Muscle of arm (tissue), 12 donors: ENCODE data around the gene RP9. TPM values are rescaled to one million over a fixed set of nuclear protein-coding genes. Genes with fewer than 3 reads are reported as not detected.
"Not testable (repeated sequence)": the region's sequence is repeated elsewhere in the genome, so short reads cannot be mapped to it uniquely, and the experiment has no call there.

Source experiments
- DNase-seq: peaks from one replicate; pipeline ENCODE4 v3.0.0-alpha.2; 2013
- polyA plus RNA-seq, 12 donors: library from polyadenylated mRNA; unstranded; fragments of 120-200 nt; gene quantifications; one replicate each; pipeline ENCODE4 v1.2.1, GENCODE V29; 2013; ENCODE audit not compliant: insufficient read length in 12 of 12

RP9 gene
- polyA plus RNA-seq, 12 donors, result 21.5 to 32.8 (median 26.7) TPM; not detected in 1

- no peak for DNase-seq
These were observed 625 bp downstream of the RP9 start for GRCh38 chr7:33108554-33109004.

DNA sequence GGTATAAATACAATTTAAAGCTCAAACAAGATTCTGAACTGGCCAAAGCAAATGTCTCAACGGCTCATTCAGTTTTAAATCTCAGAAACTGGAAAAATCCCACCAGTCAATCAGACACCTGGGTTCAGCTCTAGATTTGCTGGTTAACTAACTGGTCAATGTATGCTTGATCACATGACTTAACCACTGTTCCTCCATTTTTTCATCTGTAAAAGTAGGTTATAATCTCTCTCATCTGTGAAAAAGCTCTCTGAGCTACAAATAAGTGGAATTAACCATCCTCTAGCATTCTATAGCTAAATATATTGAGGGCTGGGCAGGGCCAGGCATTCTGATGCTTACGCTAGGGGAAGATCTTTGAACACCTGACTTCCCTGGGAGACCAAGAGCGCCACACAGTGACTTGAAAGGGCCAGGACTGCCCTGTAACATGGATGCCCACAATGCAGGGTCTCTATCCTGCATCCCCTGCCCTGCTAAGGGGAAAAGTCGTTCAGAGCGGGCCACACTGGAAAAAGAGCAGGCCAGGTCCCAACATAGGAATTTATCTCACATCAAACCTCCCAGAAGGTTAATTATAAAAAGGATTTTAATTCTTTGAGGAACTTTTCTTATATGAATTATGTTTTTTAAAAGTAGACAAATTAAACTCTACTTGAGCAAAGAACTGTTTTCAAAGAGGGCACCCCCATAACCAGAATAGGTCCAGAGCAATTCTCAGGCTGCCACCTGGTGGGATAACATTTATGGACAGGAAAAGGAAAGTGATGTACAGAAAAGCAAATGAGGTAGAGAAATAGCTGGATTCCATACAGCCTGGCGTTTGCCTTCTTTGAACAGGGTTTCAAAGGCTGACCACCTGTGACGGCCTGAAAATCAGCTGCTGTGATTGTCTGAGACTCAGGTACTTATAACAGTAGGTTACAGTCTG lies 1.8 kb downstream of the RP9 start:
- DNase-seq, result peak; percentile 34

GRCh38 chr7:33101906-33102305 lies 7.3 kb downstream of the RP9 start:
- no peak for DNase-seq

GRCh38 chr7:33100770-33101169 lies 8.4 kb downstream of the RP9 start:
- no peak for DNase-seq

DNA sequence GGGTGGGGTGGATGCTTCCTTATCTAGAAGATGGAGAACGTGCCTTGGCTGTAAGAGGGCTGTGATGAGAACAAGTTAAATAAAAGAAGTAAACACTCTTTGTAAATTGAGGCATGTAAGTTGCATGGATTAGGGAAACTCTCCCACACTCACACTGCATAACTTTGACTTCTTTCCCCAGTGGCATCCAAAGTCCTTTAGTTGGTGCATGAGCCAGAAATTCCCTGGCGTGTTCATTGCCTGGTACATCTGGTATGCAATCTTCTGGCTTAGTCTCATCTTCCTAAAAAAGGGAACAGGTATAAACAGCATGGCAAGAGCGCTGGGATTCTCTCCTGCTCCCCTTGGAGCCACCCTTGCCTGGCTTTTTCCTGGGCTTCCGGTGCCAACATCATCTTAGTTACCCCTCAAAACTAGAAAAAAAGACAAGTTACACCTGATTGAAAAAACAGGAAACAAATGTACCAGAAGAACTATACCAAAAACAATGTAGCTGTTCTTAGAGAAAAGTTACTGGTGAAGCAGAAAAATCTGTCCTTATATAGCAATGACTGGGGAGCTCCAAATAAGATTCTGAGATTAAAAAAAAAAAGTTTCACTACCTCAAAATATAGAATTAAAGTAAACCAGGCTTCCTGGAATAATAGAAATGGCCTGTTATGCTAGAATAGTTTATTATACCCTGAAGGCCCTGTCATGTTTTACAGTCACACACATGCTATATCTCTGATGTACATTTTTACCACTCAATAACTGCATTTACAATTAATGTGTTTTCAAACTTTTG lies 9.9 kb downstream of the RP9 start:
- DNase-seq, result no peak

- DNase-seq, result not testable (repeated sequence)
These were observed 14.4 kb downstream of the RP9 start for GRCh38 chr7:33094745-33095275.

GRCh38 chr7:33093266-33093665 lies 15.9 kb downstream of the RP9 start:
- no peak for DNase-seq

- DNase-seq, result no peak
These were observed 17.5 kb downstream of the RP9 start for GRCh38 chr7:33091641-33092191.

- no peak for DNase-seq
These were observed 18.1 kb downstream of the RP9 start for GRCh38 chr7:33091111-33091531.

DNA sequence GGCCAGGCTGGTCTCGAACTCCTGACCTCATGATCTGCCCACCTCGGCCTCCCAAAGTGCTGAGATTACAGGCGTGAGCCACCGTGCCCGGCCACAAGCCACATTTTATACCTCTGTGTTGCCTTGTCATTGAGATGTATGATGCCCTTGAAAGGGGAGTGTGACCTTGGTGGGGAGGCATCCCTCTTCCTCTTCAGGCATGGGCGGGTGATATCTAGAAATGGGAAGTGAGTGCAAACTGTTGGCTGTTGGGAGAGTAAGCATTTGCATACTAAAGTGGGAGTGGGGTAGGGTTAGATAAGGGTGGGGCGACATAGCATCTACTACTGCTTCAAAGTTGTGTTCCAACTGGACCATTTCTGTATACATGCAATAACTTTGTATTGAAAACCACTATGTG lies 20.1 kb downstream of the RP9 start:
- no peak for DNase-seq

DNA sequence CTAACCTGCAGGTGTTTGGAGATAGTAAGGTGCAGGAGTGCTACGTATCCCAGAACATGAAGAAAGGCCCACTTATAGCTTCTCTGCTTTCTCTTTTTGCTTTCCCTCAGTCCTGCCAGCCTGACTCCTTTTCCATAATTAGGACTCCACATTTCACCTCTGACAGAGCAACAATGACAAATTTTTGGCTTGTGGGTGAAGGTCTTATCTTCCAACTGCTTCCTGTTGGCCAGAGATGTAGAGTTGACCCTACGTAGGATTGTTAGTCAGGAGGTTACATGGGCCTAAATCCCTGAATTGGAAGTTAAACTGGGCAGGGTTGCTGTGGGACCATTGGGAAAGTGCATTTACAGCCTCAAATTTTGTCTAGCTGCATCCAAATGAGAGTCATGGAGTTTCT lies 21.3 kb downstream of the RP9 start:
- DNase-seq, result no peak

DNA sequence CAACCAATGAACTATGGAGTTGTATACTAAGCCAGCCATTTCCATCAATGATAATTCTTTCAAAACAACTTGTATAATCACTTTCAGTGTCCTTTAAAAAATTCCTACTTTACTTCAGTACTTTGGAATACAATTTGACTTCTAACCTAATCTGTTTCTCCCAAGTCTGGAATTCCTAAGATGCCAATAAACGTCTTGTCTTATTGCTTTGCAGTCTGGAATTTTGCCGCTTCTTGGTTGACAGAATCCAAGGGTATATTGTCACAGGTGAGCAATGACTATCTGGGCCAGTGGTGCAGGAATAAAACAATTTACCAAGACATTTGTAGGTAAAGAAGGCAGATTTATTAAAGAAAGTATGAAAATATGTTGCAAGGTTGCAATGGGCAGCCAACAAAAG lies 21.8 kb downstream of the RP9 start:
- no peak for DNase-seq

GRCh38 chr7:33079763-33080690 lies 29.2 kb downstream of the RP9 start:
- no peak for DNase-seq

DNA sequence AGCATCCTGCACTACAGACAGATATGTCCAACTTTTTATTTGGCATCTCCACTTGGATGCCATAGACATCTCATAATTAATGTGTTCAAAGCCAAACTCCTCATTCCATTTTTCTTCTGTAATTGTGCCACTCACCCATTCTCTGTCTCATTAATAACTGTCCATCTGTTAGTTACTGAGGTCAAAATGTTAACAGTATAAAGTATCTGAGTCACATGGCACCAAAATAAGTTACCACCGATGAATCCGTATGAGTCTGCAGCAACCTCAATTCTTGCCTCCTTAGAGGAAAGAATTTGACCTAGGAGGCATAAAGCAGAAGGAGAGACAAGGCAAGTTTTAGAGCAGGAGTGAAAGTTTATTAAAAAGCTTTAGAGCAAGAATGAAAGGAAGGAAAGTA lies 30.1 kb downstream of the RP9 start:
- no peak for DNase-seq

GRCh38 chr7:33076737-33077136 lies 32.5 kb downstream of the RP9 start:
- no peak for DNase-seq

DNA sequence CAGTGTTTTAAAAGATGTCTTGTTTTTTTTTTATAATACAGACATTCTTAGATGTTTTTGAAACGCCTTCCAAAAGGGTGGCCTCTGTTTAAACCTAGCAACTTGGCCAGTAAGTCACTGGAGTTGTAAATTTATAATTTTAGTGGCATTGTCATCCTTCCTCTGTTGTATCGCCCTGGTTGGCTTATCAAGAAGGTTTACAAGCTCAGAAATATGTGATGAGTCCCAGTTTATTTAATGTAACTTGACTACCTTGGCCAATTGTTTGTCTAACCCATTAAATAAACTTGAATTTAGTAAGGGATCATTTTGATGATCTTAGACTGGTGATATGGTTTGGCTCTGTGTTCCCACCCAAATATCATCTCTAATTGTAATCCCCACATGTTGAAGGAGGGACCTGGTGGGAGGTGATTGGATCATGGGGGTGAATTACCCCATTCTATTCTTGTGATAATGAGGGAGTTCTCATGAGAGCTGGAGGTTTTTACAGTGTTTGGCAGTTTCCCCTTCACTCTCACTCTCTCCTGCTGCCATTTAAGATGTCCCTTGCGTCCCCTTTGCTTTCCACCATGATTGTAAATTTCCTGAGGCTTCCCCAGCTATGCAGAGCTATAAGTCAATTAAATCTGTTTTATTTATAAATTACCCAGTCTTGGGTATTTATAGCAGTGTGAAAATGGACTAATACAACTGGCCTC lies 33.2 kb downstream of the RP9 start:
- no peak for DNase-seq

GRCh38 chr7:33073243-33073642 lies 36.0 kb downstream of the RP9 start:
- no peak for DNase-seq

DNA sequence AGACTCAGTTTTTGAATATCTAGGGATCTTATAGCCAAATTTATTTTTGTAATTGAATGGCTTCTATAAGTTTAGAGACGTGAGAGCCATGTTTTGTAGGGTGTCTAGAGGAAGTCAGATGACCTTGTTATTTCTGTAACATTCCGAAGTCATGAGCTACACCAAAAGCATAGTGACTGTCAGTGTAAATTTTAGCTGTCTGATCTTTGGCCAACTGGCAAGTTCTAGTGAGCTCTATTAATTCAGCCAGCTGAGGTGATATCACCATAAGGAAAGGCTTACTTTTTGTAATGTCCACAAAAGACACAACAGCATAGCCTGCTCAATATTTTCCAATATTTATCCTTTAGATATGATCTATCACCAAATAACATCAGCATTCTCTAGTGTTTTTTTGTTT lies 36.7 kb downstream of the RP9 start:
- DNase-seq, result peak; percentile 16

GRCh38 chr7:33070831-33071230 lies 38.4 kb downstream of the RP9 start:
- DNase-seq, result no peak

GRCh38 chr7:33070277-33070676 lies 38.9 kb downstream of the RP9 start:
- DNase-seq, result no peak
